ENCODE measurements around the gene CREB5. TPM values are rescaled to one million over a fixed set of nuclear protein-coding genes. Genes with fewer than 3 reads are reported as not detected.

The CREB5 gene
- total RNA-seq, 1 donor from 2014 or later: 25.7 TPM

DNA sequence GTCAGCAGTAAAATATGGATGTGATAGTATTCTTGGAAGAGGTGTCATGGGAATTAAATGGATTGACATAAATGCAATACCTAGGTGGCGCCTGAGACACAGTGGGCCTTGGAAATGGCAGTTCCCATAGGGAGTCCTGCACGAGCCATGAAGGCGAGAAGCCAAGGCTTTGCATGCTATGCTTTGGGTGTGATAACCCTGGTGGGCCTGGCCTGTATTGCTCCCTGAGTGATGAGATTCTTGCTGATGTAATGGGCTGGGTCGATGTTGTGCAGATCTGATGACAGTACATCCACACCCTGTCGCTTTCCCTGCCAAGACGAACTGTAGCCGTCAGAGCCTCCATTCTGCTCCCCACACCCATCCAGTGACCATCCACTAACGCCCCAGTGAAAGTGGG lies 46.4 kb downstream of the CREB5 start:
- no peak for DNase-seq (ENCODE audit: low read depth)
- no peak overlapping the region for H3K4me3 ChIP-seq (ENCODE audit: low read depth, low read length)
- TF ChIP-seq, protein P1, sequence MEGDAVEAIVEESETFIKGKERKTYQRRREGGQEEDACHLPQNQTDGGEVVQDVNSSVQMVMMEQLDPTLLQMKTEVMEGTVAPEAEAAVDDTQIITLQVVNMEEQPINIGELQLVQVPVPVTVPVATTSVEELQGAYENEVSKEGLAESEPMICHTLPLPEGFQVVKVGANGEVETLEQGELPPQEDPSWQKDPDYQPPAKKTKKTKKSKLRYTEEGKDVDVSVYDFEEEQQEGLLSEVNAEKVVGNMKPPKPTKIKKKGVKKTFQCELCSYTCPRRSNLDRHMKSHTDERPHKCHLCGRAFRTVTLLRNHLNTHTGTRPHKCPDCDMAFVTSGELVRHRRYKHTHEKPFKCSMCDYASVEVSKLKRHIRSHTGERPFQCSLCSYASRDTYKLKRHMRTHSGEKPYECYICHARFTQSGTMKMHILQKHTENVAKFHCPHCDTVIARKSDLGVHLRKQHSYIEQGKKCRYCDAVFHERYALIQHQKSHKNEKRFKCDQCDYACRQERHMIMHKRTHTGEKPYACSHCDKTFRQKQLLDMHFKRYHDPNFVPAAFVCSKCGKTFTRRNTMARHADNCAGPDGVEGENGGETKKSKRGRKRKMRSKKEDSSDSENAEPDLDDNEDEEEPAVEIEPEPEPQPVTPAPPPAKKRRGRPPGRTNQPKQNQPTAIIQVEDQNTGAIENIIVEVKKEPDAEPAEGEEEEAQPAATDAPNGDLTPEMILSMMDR (conservative IDR thresholded peaks at IDR 0.05; ENCODE audit: low read depth, low read length): no peak

DNA sequence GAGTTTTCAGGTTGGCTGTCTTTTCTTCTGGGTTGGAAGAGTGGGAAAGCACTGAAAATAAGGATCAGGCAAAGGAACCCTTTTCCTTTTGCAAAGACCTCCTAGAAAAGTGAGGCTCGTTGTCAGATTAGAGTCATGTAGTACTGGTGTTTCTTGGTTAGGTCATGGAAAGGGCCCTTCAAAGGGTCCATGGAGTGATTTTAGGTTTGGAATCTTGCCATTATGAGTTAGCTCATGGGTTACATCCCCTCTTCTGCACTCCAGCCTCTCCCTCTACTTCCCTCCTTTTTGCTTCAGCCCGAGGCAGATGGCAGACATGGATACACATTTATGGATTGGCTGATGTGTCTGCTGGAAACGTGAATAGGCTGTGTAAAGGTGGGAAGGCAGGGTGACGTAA lies 47.0 kb downstream of the CREB5 start:
- DNase-seq (ENCODE audit: low read depth): no peak
- TF ChIP-seq, protein P1 (conservative IDR thresholded peaks at IDR 0.05; ENCODE audit: low read depth, low read length): no peak
- no peak overlapping the region for H3K4me3 ChIP-seq (ENCODE audit: low read depth, low read length)

DNA sequence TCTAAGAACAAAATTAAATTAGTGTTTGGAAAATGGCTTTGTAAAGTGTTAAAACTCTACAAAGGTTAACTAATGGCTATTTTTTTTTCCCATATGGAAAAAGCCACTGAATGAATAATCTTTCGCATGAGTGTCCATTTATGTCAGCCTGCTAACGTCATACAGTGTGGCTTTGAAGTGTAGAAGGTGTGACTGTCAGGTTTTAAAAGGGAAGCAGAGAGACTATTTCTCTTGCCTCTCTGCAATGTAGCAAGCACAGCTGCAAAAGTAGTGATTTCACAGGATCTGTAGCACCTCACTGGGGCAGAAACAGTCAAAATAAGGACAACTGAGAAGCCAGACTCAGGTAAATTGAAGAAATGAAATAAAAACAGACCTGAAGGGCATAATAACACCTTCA lies 53.4 kb downstream of the CREB5 start:
- H3K4me3 ChIP-seq (ENCODE audit: low read depth, low read length): no peak overlapping the region
- no peak for DNase-seq (ENCODE audit: low read depth)
- TF ChIP-seq, protein P1 (conservative IDR thresholded peaks at IDR 0.05; ENCODE audit: low read depth, low read length): no peak

DNA sequence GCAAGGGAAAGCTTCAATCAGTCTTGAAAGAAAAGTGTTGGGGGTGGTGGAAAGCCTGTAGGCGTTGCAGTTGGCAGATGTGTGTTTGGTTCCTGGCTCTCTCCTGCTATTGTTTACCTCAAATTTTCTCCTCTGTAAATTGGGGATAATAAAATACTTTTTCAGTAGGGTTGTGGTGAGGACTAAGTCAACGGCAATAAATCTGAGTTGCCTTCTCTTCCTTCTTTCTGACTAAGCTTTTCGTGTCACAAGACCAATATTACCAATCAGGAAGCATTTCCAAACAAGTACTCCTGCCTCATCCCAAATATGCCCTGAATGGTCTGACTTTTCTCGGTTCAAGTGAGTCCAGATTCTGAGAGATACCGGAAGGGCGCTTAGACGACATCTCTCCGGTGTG lies 54.0 kb downstream of the CREB5 start:
- no peak overlapping the region for H3K4me3 ChIP-seq (ENCODE audit: low read depth, low read length)
- TF ChIP-seq, protein P1 (conservative IDR thresholded peaks at IDR 0.05; ENCODE audit: low read depth, low read length): no peak
- DNase-seq (ENCODE audit: low read depth): no peak

DNA sequence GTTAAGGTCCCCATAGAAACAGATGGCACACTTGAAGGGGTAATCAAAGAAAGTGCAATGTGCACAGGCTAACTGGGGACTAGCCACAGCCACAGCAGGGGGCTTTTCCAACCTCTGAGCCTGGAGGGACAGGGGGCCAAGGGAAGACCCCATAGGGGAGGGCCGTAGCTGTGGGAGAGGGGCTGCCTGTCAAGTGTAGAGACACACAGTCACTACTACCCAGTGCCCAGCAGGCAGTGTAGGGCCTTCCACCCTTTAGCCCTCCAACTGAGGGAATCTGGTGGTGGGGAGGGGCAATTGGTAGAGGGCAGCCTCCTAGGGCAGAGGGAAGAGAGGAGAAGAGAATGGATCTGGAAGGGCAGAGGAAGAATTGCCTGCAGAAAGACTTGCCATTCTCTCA lies 54.6 kb downstream of the CREB5 start:
- H3K4me3 ChIP-seq (ENCODE audit: low read depth, low read length): no peak overlapping the region
- TF ChIP-seq, protein P1 (conservative IDR thresholded peaks at IDR 0.05; ENCODE audit: low read depth, low read length): no peak

DNA sequence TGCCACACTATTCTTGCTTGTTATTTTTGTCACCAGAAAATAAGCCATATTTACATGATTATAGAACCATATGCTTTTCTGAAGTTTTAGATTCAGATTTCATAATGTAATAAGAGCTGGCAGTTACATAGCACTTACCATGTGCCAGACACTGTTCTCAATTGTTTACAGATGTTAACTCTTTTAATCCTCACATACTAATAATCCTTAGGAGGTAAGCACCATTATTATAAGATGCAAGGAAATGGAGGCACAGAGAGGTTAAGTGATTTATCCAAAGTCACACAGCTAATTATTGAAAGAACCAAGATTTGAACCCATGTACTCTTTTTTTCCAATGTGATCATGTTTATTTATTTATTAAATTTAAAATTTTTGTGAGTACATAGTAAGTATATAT lies 57.2 kb downstream of the CREB5 start:
- DNase-seq (ENCODE audit: low read depth): no peak
- H3K4me3 ChIP-seq (ENCODE audit: low read depth, low read length): no peak overlapping the region
- TF ChIP-seq, protein P1 (conservative IDR thresholded peaks at IDR 0.05; ENCODE audit: low read depth, low read length): no peak

More for the DNA sequence above, 54.6 kb downstream of the CREB5 start:
- no peak for DNase-seq (ENCODE audit: low read depth)

DNA sequence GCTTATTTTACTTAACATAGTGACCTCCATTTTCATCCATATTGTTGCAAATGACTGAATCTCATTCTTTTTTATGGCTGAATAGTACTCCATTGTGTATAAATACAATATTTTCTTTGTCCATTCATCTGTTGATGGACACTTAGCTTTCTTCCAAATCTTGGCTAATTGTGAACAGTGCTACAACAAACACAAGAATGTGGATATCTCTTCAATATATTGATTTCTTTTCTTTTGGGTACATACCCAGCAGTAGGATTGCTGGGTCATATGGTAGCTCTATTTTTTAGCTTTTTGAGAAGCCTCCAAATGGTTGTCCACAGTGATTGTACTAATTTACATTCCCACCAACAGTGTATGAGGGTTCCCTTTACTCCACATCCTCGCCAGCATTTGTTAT lies 58.0 kb downstream of the CREB5 start:
- TF ChIP-seq, protein P1 (conservative IDR thresholded peaks at IDR 0.05; ENCODE audit: low read depth, low read length): no peak
- no peak overlapping the region for H3K4me3 ChIP-seq (ENCODE audit: low read depth, low read length)
- DNase-seq (ENCODE audit: low read depth): no peak
